Measurements from ENCODE around the gene TBL1X. TPM values are rescaled to one million over a fixed set of nuclear protein-coding genes. Genes with fewer than 3 reads are reported as not detected.

Gene TBL1X
- total RNA-seq, 8 experiments from 2014 or later, result 5.5 to 19.4 (median 9.0) TPM

GRCh38 chrX:9635368-9635767, 170.5 kb downstream of the TBL1X start:
- no peak overlapping the region for H3K27ac ChIP-seq
- no peaks in the 10 kb centered on the region for H3K4me1 ChIP-seq (replicated peaks in 1 of 2)
- no peak overlapping the region for H3K4me3 ChIP-seq
- in situ Hi-C loops (cut with MboI; ENCODE audit: low pct_unique_long_range_greater_than_20kb in 2 of 9, low sequenced_read_pairs in 9 of 9, unreplicated experiment in 9 of 9), result no loop called here
- 77% methylated on average over 4 of the region's 4 CpGs; no CpG with 5 or more reads in 9 of the 10 experiments for WGBS, 10 experiments
- no peak for ATAC-seq (replicated peaks in 6 of 8)

GRCh38 chrX:9635803-9636202, 170.9 kb downstream of the TBL1X start:
- no peak for ATAC-seq (replicated peaks in 6 of 8)
- Histone ChIP-seq H3K27ac (no peak overlapping the region), H3K4me3 (no peak overlapping the region), H3K4me1 (replicated peaks in 1 of 2) (no peaks in the 10 kb centered on the region)
- in situ Hi-C loops (cut with MboI; ENCODE audit: low pct_unique_long_range_greater_than_20kb in 2 of 9, low sequenced_read_pairs in 9 of 9, unreplicated experiment in 9 of 9), result no loop called here
- WGBS, 10 experiments, result 20 to 100% (median 82%) methylated on average over 1 to 3 of the region's 4 CpGs; no CpG with 5 or more reads in 5 of the 10 experiments

- ATAC-seq (replicated peaks in 6 of 8), result no peak
- in situ Hi-C loops (cut with MboI; ENCODE audit: low pct_unique_long_range_greater_than_20kb in 2 of 9, low sequenced_read_pairs in 9 of 9, unreplicated experiment in 9 of 9), result no loop called here
- Histone ChIP-seq H3K27ac (no peak overlapping the region), H3K4me3 (no peak overlapping the region), H3K4me1 (replicated peaks in 1 of 2) (no peaks in the 10 kb centered on the region)
Measured at GRCh38 chrX:9638871-9639270, 174.0 kb downstream of the TBL1X start.

DNA sequence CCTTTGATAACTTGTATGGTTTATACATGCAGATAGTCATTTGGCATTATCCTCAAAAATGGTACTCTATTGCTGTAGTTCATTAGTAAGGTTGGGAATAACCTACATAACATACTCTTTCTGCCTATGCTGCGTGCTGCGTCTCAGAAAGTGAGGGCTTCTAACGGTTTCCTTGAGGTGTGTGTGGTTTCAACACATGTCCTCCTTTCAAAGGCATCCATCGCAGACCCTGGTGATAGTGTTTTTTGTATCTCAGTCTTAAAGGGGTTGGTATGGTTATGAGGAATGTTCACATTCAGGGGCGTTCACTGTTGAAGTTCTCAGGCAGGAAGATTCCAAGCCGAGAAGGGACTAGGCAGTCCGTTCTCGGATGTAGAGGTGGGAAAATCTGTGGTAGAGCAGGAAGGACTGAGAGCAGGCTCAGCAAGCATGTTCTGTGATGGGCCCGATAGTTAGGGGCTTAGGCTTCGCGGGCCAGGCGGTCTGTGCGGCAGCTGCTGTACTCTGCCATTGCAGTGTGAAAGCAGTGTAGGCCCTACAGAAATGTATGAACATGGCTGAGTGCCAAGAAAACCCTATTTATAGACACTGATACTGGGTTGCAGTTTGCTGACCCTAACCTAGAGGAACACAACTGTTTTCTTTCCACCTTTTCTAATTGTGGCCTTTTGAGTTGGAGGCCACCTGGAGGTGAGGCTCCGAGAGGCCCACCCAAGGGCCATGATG, 177.6 kb downstream of the TBL1X start:
- 88 to 100% methylated on average over 1 to 10 of the region's 14 CpGs; no CpG with 5 or more reads in 8 of the 10 experiments for WGBS, 10 experiments
- Histone ChIP-seq H3K27ac (no peak overlapping the region), H3K4me3 (no peak overlapping the region), H3K4me1 (replicated peaks in 1 of 2) (peaks cover 0 to 13% of the 10 kb centered on the region in 2 donors)
- no peak for ATAC-seq (replicated peaks in 6 of 8)
- in situ Hi-C loops (cut with MboI; ENCODE audit: low pct_unique_long_range_greater_than_20kb in 2 of 9, low sequenced_read_pairs in 9 of 9, unreplicated experiment in 9 of 9), result no loop called here

DNA sequence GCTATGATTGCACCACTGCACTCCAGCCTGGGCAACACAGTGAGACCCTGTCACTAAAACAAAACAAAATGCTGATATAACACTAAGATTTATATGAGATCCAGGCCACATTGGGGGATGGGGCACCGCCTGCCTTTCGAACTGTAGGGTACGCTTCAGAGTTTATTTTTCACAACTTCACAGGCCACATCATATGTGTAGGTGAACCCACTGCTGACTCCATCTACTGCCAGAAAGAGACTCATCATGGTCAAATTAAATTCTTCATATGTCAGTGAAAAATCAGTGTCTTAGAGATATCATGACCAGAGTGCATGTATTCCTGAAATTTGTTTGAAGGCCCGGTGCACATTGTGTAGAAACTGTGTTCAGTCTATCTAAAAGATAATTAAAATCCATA, 178.9 kb downstream of the TBL1X start:
- in situ Hi-C loops (cut with MboI; ENCODE audit: low pct_unique_long_range_greater_than_20kb in 2 of 9, low sequenced_read_pairs in 9 of 9, unreplicated experiment in 9 of 9), result no loop called here
- no peak for ATAC-seq (replicated peaks in 6 of 8)
- Histone ChIP-seq H3K4me1 (replicated peaks in 1 of 2) (peaks cover 0 to 13% of the 10 kb centered on the region in 2 donors), H3K27ac (no peak overlapping the region), H3K4me3 (no peak overlapping the region)
- WGBS, 10 experiments, result 96 to 100% methylated on average over 2 to 4 of the region's 4 CpGs; no CpG with 5 or more reads in 8 of the 10 experiments

DNA sequence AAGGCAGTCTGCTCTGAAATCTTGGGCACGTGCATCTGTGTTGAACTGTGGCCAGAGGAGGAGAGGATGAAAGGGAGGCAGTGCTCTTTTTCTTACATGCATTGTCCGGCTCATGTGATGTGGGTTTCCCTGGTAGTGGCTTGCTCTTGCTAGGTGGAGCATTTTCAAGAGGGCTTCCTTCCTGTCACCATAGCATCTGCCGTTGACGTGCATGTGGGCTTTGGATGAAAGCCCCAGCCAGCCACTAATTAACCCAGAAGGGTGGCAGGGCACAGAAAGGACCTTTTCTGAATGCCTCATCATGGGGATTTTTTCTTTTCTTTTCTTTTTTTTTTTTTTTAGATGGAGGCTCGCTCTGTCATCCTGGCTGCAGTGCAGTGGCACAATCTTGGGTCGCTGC, 179.5 kb downstream of the TBL1X start:
- H3K4me1 ChIP-seq (replicated peaks in 1 of 2), result peaks cover 0 to 13% of the 10 kb centered on the region in 2 donors
- H3K4me3 ChIP-seq, result no peak overlapping the region
- H3K27ac ChIP-seq, result no peak overlapping the region
- peak in 5 of 8 experiments; percentile 66 to 96 (median 84) for ATAC-seq (replicated peaks in 6 of 8)
- in situ Hi-C loops (cut with MboI; ENCODE audit: low pct_unique_long_range_greater_than_20kb in 2 of 9, low sequenced_read_pairs in 9 of 9, unreplicated experiment in 9 of 9), result no loop called here
- 40 to 75% methylated on average over 2 to 5 of the region's 6 CpGs; no CpG with 5 or more reads in 8 of the 10 experiments for WGBS, 10 experiments

DNA sequence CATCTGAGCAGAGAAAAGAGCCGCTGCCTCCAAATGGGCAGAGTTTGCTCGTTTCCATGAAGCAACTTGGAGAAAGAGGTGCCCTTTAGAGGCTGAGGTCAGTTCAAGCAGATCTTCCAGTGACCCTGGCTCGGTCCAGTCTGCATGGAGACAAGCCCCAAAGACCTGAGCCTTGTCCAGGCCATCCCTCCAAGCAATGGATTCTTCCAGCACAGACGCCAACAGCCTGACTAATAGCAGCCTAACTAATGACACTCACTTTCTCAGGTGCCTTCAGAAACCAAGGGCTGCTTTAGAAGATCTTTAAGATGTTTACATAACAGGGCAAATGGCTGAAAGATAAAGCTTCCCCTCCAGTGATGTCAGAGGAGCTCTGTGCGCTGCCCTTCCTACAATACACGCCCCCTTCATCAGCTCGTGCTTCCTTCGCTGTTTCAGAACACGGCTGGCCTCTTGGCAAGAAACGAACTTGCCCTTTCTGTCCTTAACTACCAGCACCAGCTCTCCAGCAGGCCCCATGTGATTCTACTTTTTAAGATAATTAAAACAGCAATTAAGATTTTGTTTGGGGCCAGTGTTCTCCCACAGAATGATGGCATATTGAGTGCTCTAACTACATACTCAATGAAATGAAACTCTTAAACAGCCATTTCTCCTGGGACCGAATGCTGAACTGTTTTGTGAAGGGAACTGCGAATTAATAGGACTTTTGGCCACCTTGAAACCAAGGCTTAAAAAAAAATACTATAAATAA, 181.8 kb downstream of the TBL1X start:
- Histone ChIP-seq H3K4me3 (no peak overlapping the region), H3K4me1 (replicated peaks in 1 of 2) (peaks cover 0 to 15% of the 10 kb centered on the region in 2 donors), H3K27ac (no peak overlapping the region)
- WGBS, 10 experiments, result 40 to 93% (median 78%) methylated on average over 1 to 8 of the region's 12 CpGs; no CpG with 5 or more reads in 7 of the 10 experiments
- in situ Hi-C loops (cut with MboI; ENCODE audit: low pct_unique_long_range_greater_than_20kb in 2 of 9, low sequenced_read_pairs in 9 of 9, unreplicated experiment in 9 of 9), result no loop called here
- ATAC-seq (replicated peaks in 6 of 8), result peak in 4 of 8 experiments; percentile 5 to 43 (median 27)

DNA sequence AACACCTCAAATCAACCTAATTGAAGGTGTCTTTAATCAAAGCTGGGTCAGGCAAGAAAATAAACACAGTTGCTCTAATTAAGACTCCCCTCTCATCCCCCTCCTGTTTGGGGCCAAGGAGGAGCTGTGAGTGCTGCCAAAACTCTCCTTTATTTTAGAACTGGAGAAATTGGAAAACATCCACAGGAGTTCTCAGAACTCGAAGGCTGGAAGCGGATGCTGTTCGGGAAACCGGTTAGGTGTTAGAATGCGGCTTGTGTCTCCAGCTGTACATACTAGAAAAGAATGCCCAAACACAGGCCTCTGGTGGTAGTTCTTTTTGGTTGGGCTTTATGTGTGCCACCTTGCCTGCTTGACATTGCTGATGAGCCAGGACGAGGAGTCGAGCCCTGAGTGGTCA, 182.6 kb downstream of the TBL1X start:
- no peak overlapping the region for H3K27ac ChIP-seq
- ATAC-seq (replicated peaks in 6 of 8), result no peak
- WGBS, 10 experiments, result 93% methylated on average over 5 of the region's 7 CpGs; no CpG with 5 or more reads in 9 of the 10 experiments
- H3K4me3 ChIP-seq, result no peak overlapping the region
- H3K4me1 ChIP-seq (replicated peaks in 1 of 2), result peaks cover 0 to 16% of the 10 kb centered on the region in 2 donors
- in situ Hi-C loops (cut with MboI; ENCODE audit: low pct_unique_long_range_greater_than_20kb in 2 of 9, low sequenced_read_pairs in 9 of 9, unreplicated experiment in 9 of 9), result no loop called here

DNA sequence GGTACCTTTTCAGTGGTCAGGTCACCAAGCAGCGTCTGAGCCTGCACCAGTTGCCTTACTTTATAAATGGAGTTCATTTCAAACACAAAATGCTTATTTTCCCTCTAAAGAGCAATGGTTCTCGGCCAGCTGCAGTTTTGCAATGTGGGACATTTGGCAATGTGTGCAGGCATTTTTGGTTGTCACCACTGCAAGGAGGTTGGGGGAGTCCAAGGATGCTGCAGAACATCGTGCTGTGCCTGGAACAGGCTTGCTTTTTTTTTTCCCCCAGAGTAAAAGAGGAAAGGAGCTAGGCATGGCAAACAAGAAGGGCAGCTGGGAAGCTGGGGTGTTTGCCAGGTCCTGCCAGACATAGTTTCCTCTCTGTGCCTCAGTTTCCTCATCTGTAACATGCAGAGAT, 185.2 kb downstream of the TBL1X start:
- Histone ChIP-seq H3K4me3 (no peak overlapping the region), H3K27ac (no peak overlapping the region), H3K4me1 (replicated peaks in 1 of 2) (peaks cover 0 to 10% of the 10 kb centered on the region in 2 donors)
- 92% methylated on average over 2 of the region's 3 CpGs; no CpG with 5 or more reads in 9 of the 10 experiments for WGBS, 10 experiments
- ATAC-seq (replicated peaks in 6 of 8), result no peak
- in situ Hi-C loops (cut with MboI; ENCODE audit: low pct_unique_long_range_greater_than_20kb in 2 of 9, low sequenced_read_pairs in 9 of 9, unreplicated experiment in 9 of 9), result no loop called here

- no peak overlapping the region for H3K27ac ChIP-seq
- ATAC-seq (replicated peaks in 6 of 8), result peak in 4 of 8 experiments; percentile 23 to 52 (median 32)
- peaks cover 0 to 14% of the 10 kb centered on the region in 2 donors for H3K4me1 ChIP-seq (replicated peaks in 1 of 2)
- in situ Hi-C loops (cut with MboI; ENCODE audit: low pct_unique_long_range_greater_than_20kb in 2 of 9, low sequenced_read_pairs in 9 of 9, unreplicated experiment in 9 of 9), result no loop called here
- WGBS, 10 experiments, result 49% methylated on average over 4 of the region's 9 CpGs; no CpG with 5 or more reads in 9 of the 10 experiments
- no peak overlapping the region for H3K4me3 ChIP-seq
Measured at GRCh38 chrX:9651737-9652136, 186.9 kb downstream of the TBL1X start.

GRCh38 chrX:9654929-9655328, 190.1 kb downstream of the TBL1X start:
- no peak for ATAC-seq (replicated peaks in 6 of 8)
- in situ Hi-C loops (cut with MboI; ENCODE audit: low pct_unique_long_range_greater_than_20kb in 2 of 9, low sequenced_read_pairs in 9 of 9, unreplicated experiment in 9 of 9), result no loop called here
- Histone ChIP-seq H3K4me3 (no peak overlapping the region), H3K4me1 (replicated peaks in 1 of 2) (peaks cover 0 to 11% of the 10 kb centered on the region in 2 donors), H3K27ac (no peak overlapping the region)
- 95 to 100% (median 96%) methylated on average over 2 to 11 of the region's 13 CpGs; no CpG with 5 or more reads in 7 of the 10 experiments for WGBS, 10 experiments

GRCh38 chrX:9656277-9656676, 191.4 kb downstream of the TBL1X start:
- peak in 5 of 8 experiments; percentile 80 to 92 (median 84) for ATAC-seq (replicated peaks in 6 of 8)
- peaks cover 0 to 11% of the 10 kb centered on the region in 2 donors for H3K4me1 ChIP-seq (replicated peaks in 1 of 2)
- H3K27ac ChIP-seq, result no peak overlapping the region
- 40% methylated on average over 1 of the region's 6 CpGs; no CpG with 5 or more reads in 9 of the 10 experiments for WGBS, 10 experiments
- no peak overlapping the region for H3K4me3 ChIP-seq
- in situ Hi-C loops (cut with MboI; ENCODE audit: low pct_unique_long_range_greater_than_20kb in 2 of 9, low sequenced_read_pairs in 9 of 9, unreplicated experiment in 9 of 9), result no loop called here

GRCh38 chrX:9656871-9657270, 192.0 kb downstream of the TBL1X start:
- Histone ChIP-seq H3K4me1 (replicated peaks in 1 of 2) (peaks cover 0 to 8% of the 10 kb centered on the region in 2 donors), H3K4me3 (no peak overlapping the region), H3K27ac (no peak overlapping the region)
- no peak for ATAC-seq (replicated peaks in 6 of 8)
- in situ Hi-C loops (cut with MboI; ENCODE audit: low pct_unique_long_range_greater_than_20kb in 2 of 9, low sequenced_read_pairs in 9 of 9, unreplicated experiment in 9 of 9), result no loop called here
- WGBS, 10 experiments, result 0 to 50% (median 0%) methylated on average over 1 to 2 of the region's 3 CpGs; no CpG with 5 or more reads in 7 of the 10 experiments

Measured in motor neuron (in vitro differentiated cells).